Nephron (organoid): Measurements from ENCODE around the gene PKNOX2.

ENCODE experiments used
- H3K27ac Mint-ChIP-seq, 3 experiments: 2 replicates each; pipeline ENCODE4 v1.8.0; 2020; ENCODE audit warnings: mixed read lengths in 3 of 3, mild to moderate bottlenecking in 2 of 3, moderate library complexity in 1 of 3
- H3K27me3 Mint-ChIP-seq: 2 replicates; pipeline ENCODE4 v1.8.0; 2021; ENCODE audit warnings: low read depth, mild to moderate bottlenecking, moderate library complexity, mixed read lengths
- H3K36me3 Mint-ChIP-seq: 2 replicates; pipeline ENCODE4 v1.8.0; 2020; ENCODE audit warnings: low read depth, mixed read lengths
- H3K4me1 Mint-ChIP-seq: 2 replicates; pipeline ENCODE4 v1.8.0; 2020; ENCODE audit warnings: mixed read lengths
- H3K4me3 Mint-ChIP-seq, 3 experiments: 2 replicates each; pipeline ENCODE4 v1.8.0; 2020; ENCODE audit warnings: mild to moderate bottlenecking in 3 of 3, mixed read lengths in 3 of 3, moderate library complexity in 2 of 3
- H3K9me3 Mint-ChIP-seq: 2 replicates; pipeline ENCODE4 v1.8.0; 2020; ENCODE audit warnings: mixed read lengths
- CTCF ChIP-seq, 3 experiments: fragments of 200-600 bp; sonication (generic); IDR thresholded peaks; one replicate each; pipeline ENCODE4 v1.5.0; 2021; ENCODE audit warnings: antibody characterized with exemption in 3 of 3; ENCODE audit not compliant: unreplicated experiment in 3 of 3

Gene PKNOX2

GRCh38 chr11:125233736-125234275, 69.3 kb downstream of the PKNOX2 start:
- Mint-ChIP-seq H3K4me1 (peaks cover 42% of the 10 kb centered on the region), H3K27ac (peak overlapping the region; percentile 17 to 27 (median 26)), H3K4me3 (peak overlapping the region in 1 of 3 experiments; percentile 15), H3K9me3 (peaks cover 3% of the 10 kb centered on the region), H3K27me3 (peaks cover 7% of the 10 kb centered on the region), H3K36me3 (peaks cover 33% of the 10 kb centered on the region)
- no peak for TF ChIP-seq CTCF (IDR thresholded peaks at IDR 0.05; ENCODE audit: unreplicated experiment in 3 of 3)

DNA sequence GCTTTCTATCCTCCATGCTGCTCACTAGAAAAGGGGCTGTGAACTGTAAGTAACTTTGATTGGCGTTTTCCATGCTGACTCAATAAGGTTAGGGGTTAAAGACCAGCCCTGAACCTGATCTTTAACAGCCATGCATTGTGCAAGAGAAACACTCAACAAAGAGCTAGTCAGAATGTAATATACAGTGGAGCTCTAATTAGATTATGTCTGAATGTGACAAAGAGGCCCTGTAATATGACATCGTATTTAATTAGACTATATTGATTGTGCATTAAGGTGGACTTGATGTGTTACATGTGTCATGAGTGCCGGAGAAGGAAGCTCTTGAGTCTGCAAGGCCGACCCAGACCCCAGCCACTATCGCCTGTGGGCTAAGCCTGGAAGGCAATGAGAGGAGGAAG, 70.5 kb downstream of the PKNOX2 start:
- no peak for TF ChIP-seq CTCF (IDR thresholded peaks at IDR 0.05; ENCODE audit: unreplicated experiment in 3 of 3)
- peak overlapping the region in 1 of 3 experiments; percentile 48 for H3K27ac Mint-ChIP-seq
- peaks cover 3% of the 10 kb centered on the region for H3K9me3 Mint-ChIP-seq
- H3K36me3 Mint-ChIP-seq = peaks cover 41% of the 10 kb centered on the region
- peaks cover 40% of the 10 kb centered on the region for H3K4me1 Mint-ChIP-seq
- H3K4me3 Mint-ChIP-seq = no peak overlapping the region
- H3K27me3 Mint-ChIP-seq = peaks cover 6% of the 10 kb centered on the region

- H3K27me3 Mint-ChIP-seq = peaks cover 3% of the 10 kb centered on the region
- no peak overlapping the region for H3K4me3 Mint-ChIP-seq
- peaks cover 37% of the 10 kb centered on the region for H3K4me1 Mint-ChIP-seq
- peaks cover 3% of the 10 kb centered on the region for H3K9me3 Mint-ChIP-seq
- peaks cover 44% of the 10 kb centered on the region for H3K36me3 Mint-ChIP-seq
- H3K27ac Mint-ChIP-seq = peak overlapping the region in 1 of 3 experiments; percentile 17
- TF ChIP-seq CTCF (IDR thresholded peaks at IDR 0.05; ENCODE audit: unreplicated experiment in 3 of 3) = no peak
Observed at GRCh38 chr11:125236072-125236825, 71.7 kb downstream of the PKNOX2 start.

DNA sequence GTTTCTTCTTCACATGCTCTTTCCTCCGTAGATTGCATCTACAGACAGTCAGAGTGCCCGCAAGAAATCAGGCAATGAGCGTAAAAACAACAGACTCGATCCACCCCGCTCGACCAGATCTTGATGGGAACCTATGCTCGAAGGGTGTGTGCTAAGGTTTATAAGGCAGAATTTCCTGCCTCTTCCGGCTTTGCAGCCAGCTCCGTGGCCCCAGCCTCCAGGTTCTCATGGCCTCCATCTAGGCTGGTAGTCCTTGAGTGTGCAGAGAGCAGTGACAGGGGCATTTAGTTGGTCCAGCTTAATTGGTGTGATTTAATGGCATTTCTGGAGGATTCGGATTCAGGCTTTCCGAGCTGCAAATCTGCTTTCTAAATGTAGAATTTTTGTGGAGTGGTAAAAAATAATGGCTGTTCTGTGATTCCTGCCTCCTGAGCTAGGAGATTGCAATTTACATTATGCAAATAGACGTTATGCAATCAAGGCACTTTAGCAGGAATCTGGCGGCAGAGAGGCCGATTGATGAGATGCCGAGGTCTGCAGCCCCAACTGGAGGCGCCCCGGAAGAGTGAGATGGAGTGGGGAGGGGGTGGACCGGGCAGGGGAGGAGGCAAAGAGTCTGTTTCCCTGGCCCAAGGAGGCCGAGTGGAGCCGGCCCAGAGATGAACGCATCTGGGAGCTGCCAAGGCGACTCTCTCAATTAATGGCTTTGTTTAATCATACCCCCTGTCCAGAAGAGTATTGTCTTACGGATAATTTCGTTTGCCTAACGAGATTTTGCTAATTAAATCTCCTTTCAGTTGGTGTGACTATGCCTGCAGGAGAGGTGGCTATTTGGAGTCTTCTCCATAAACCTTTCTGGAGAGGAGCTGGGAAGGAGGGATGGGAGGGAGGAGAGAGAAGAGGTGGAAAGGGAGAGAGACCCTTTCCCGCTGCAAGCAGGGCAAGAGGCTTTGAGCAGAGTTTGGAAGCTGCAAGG, 75.3 kb downstream of the PKNOX2 start:
- H3K4me3 Mint-ChIP-seq = no peak overlapping the region
- H3K36me3 Mint-ChIP-seq = peaks cover 50% of the 10 kb centered on the region
- no peak for TF ChIP-seq CTCF (IDR thresholded peaks at IDR 0.05; ENCODE audit: unreplicated experiment in 3 of 3)
- H3K4me1 Mint-ChIP-seq = peaks cover 17% of the 10 kb centered on the region
- H3K27me3 Mint-ChIP-seq = peaks cover 4% of the 10 kb centered on the region
- H3K27ac Mint-ChIP-seq = no peak overlapping the region
- H3K9me3 Mint-ChIP-seq = peaks cover 3% of the 10 kb centered on the region

DNA sequence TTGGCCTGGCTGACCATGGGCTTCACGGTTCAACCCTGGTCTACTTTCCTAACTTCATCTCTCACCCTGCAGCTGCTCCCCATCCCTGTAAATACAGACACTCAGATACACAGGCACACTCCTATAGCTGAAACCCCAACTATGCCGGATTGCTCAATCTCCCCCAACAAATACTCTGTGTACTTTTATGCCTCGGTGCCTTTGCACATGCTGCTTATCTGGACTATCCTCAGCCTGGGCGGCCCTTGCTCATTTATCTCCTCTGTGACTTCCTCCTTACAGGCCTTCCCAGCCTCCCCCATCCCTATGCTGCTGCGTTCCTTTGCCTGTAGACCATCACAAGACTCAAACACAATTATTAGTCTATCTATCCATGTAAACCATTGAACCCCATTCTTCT, 76.6 kb downstream of the PKNOX2 start:
- Mint-ChIP-seq H3K27ac (no peak overlapping the region), H3K4me1 (peaks cover 13% of the 10 kb centered on the region), H3K27me3 (peaks cover 4% of the 10 kb centered on the region), H3K4me3 (no peak overlapping the region), H3K36me3 (peaks cover 44% of the 10 kb centered on the region), H3K9me3 (peaks cover 3% of the 10 kb centered on the region)
- TF ChIP-seq CTCF (IDR thresholded peaks at IDR 0.05; ENCODE audit: unreplicated experiment in 3 of 3) = no peak
